GM19099 (cell line): Measurements from ENCODE around the gene THUMPD3.

Experiments used
- POLR2A ChIP-seq: IDR thresholded peaks from 3 replicates; pipeline ENCODE4 v1.6.1; 2011; ENCODE audit warnings: low read depth; ENCODE audit not compliant: insufficient read length; ENCODE audit errors: extremely low read depth

THUMPD3 gene

GRCh38 chr3:9401986-9402385 lies 39.1 kb downstream of the THUMPD3 start:
- no peak for TF ChIP-seq POLR2A

- no peak for TF ChIP-seq POLR2A
These were observed 39.8 kb downstream of the THUMPD3 start for GRCh38 chr3:9402410-9403228.

- TF ChIP-seq POLR2A = no peak
These were observed 40.6 kb downstream of the THUMPD3 start for GRCh38 chr3:9403463-9403862.

- no peak for TF ChIP-seq POLR2A
These were observed 41.8 kb downstream of the THUMPD3 start for GRCh38 chr3:9404680-9405079.

- TF ChIP-seq POLR2A = no peak
These were observed 42.9 kb downstream of the THUMPD3 start for GRCh38 chr3:9405756-9406155.

GRCh38 chr3:9406856-9407626 lies 44.2 kb downstream of the THUMPD3 start:
- TF ChIP-seq POLR2A = no peak

GRCh38 chr3:9408061-9408460 lies 45.2 kb downstream of the THUMPD3 start:
- no peak for TF ChIP-seq POLR2A

- no peak for TF ChIP-seq POLR2A
These were observed 45.7 kb downstream of the THUMPD3 start for GRCh38 chr3:9408546-9408945.

GRCh38 chr3:9409981-9410854 lies 47.4 kb downstream of the THUMPD3 start:
- TF ChIP-seq POLR2A = no peak

GRCh38 chr3:9411302-9411701 lies 48.4 kb downstream of the THUMPD3 start:
- TF ChIP-seq POLR2A = no peak

- no peak for TF ChIP-seq POLR2A
These were observed 49.4 kb downstream of the THUMPD3 start for GRCh38 chr3:9412293-9412692.

- no peak for TF ChIP-seq POLR2A
These were observed 52.0 kb downstream of the THUMPD3 start for GRCh38 chr3:9414826-9415225.

GRCh38 chr3:9415485-9416138 lies 52.8 kb downstream of the THUMPD3 start:
- no peak for TF ChIP-seq POLR2A

GRCh38 chr3:9416139-9416780 lies 53.4 kb downstream of the THUMPD3 start:
- TF ChIP-seq POLR2A = no peak

- TF ChIP-seq POLR2A = no peak
These were observed 58.1 kb downstream of the THUMPD3 start for GRCh38 chr3:9420850-9421549.
